ENCODE measurements around the gene MT1M.
"Not testable (repeated sequence)": the region's sequence is repeated elsewhere in the genome, so short reads cannot be mapped to it uniquely, and the experiment has no call there.

GRCh38 chr16:56672171-56672570, 39.7 kb downstream of the MT1M start:
- not testable (repeated sequence) for TF ChIP-seq EZH2 (IDR thresholded peaks at IDR 0.05; ENCODE audit: borderline replicate concordance, low read depth, low read length, poor library complexity, severe bottlenecking); CTCF (conservative IDR thresholded peaks at IDR 0.05; ENCODE audit: low read depth, low read length)
